ENCODE measurements around the gene LLGL2.

GRCh38 chr17:75591722-75592302 lies 66.3 kb downstream of the LLGL2 start:
- TF ChIP-seq CTCF (IDR thresholded peaks at IDR 0.05) (no peak), POLR2A (IDR thresholded peaks at IDR 0.05) (no peak)
